ENCODE results near the gene ATP5PD. TPM values are rescaled to one million over a fixed set of nuclear protein-coding genes. Genes with fewer than 3 reads are reported as not detected.

The ATP5PD gene
- total RNA-seq, 1 experiment from 2014 or later = 383 TPM

- TF ChIP-seq ZNF281 (CRISPR knock-in tag; IDR thresholded peaks at IDR 0.05) (no peak; the same call in none of the 2 replicates), PRRX2 (CRISPR knock-in tag; IDR thresholded peaks at IDR 0.05) (no peak), MXD4 (CRISPR knock-in tag; IDR thresholded peaks at IDR 0.05; ENCODE audit: borderline replicate concordance) (no peak), ZNF532 (CRISPR knock-in tag; IDR thresholded peaks at IDR 0.05; ENCODE audit: borderline replicate concordance) (no peak), ZNF425 (CRISPR knock-in tag; conservative IDR thresholded peaks at IDR 0.05) (no peak), ATF3 (CRISPR knock-in tag; conservative IDR thresholded peaks at IDR 0.05) (no peak), NFE2L1 (CRISPR knock-in tag; IDR thresholded peaks at IDR 0.05) (no peak), CREM (CRISPR knock-in tag; IDR thresholded peaks at IDR 0.05) (peak; percentile 83; the same call in 1 of the 2 replicates), SMAD4 (CRISPR knock-in tag; IDR thresholded peaks at IDR 0.05) (no peak), CDX4 (CRISPR knock-in tag; IDR thresholded peaks at IDR 0.05; ENCODE audit: borderline replicate concordance) (no peak), PRDM15 (CRISPR knock-in tag; IDR thresholded peaks at IDR 0.05) (peak; percentile 11; the same call in 1 of the 2 replicates), OVOL2 (CRISPR knock-in tag; IDR thresholded peaks at IDR 0.05; ENCODE audit: borderline replicate concordance) (no peak), ZNF396 (CRISPR knock-in tag; IDR thresholded peaks at IDR 0.05; ENCODE audit: borderline replicate concordance) (no peak), MLX (CRISPR knock-in tag; IDR thresholded peaks at IDR 0.05) (no peak), NFATC4 (CRISPR knock-in tag; IDR thresholded peaks at IDR 0.05) (no peak), ETV6 (CRISPR knock-in tag; IDR thresholded peaks at IDR 0.05) (peak; percentile 97), ZBTB43 (CRISPR knock-in tag; IDR thresholded peaks at IDR 0.05) (0 out of 2 replicates have a peak, but pooled peaks have one; percentile 58), ZMAT4 (CRISPR knock-in tag; IDR thresholded peaks at IDR 0.05) (no peak), ZNF512 (CRISPR knock-in tag; IDR thresholded peaks at IDR 0.05; ENCODE audit: borderline replicate concordance) (no peak)
Measured at GRCh38 chr17:75012346-75013091, 34.2 kb downstream of the ATP5PD start, which contains the start of gene MRPL58 (continued).

Measured in WTC11 (cell line).